Dendritic cell treated with granulocyte-macrophage colony-stimulating factor and Interleukin-4, amounts not matched to agents 40 ng/mL and 50 ng/mL, for 4 days (primary cell): ENCODE results near the gene NUP107.
"Not testable (repeated sequence)": the region's sequence is repeated elsewhere in the genome, so short reads cannot be mapped to it uniquely, and the experiment has no call there.

Experiments
- H3K27ac Mint-ChIP-seq: one replicate; pipeline ENCODE4 v1.8.0; 2022; ENCODE audit warnings: mild to moderate bottlenecking, mixed read lengths
- H3K27me3 Mint-ChIP-seq: one replicate; pipeline ENCODE4 v1.8.0; 2022; ENCODE audit warnings: mild to moderate bottlenecking, mixed read lengths
- H3K36me3 Mint-ChIP-seq: one replicate; pipeline ENCODE4 v1.8.0; 2022; ENCODE audit warnings: low read depth, mixed read lengths
- H3K4me1 Mint-ChIP-seq: one replicate; pipeline ENCODE4 v1.8.0; 2022; ENCODE audit warnings: low read depth, mixed read lengths
- H3K4me3 Mint-ChIP-seq: one replicate; pipeline ENCODE4 v1.8.0; 2022; ENCODE audit warnings: mild to moderate bottlenecking, moderate library complexity, mixed read lengths
- H3K9me3 Mint-ChIP-seq: one replicate; pipeline ENCODE4 v1.8.0; 2022; ENCODE audit warnings: mixed read lengths
- intact Hi-C: fragments of 100-400 bp; cut with micrococcal nuclease; formaldehyde crosslinking; loops from one replicate; pipeline ENCODE4 v1.15.0; 2022

NUP107 gene

DNA sequence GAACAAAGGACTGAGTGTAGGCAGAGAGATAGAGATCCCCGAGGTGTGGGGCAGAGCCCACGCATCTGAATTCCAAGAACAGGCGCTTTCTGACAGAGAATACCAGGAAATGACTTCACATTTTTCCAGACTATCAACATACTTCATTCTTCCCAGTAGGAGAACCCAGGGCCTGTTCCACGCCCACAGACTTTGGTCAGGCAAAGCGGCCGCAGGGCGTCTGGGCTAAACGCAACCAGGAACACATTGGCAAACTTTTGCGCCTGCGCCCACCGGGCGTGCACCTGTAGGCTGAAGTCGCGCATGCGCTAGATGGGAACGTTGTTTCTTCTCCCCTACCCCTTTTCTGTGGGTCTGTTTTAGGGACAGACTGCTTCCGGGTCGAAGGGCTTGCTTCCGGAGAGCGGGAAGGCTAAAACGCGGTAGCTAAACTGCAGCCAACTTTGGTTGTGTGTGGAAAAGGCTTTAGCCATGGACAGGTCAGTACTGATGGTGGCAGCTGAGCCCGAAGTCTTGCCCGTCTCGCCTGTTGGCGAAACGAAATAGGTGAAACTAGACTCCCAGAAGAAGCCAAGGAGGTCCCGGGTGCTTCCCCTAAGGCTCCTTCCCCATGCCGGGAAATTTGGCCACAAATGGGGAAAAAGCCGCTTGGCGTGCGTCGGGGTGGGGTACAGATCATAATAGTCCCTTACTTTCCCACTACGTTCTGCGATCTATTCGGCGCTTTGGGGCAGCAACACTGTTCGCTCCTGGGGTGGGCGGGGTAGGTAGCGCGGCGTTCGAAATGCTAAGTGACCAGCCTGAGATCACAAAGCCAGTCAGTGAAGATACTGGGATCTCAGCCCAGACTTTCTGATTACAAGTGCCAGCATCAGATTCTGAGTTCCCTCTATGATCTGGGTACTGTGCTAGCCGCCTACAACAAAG lies at the start of gene NUP107:
Gene NUP107 (plus strand): TSS at position 384 of the 927 bp plus-strand sequence. CDS start 88 bp downstream, at position 472.
- H3K4me3 Mint-ChIP-seq, result peak within 1 kb of the TSS; percentile 87
- no peaks in the 10 kb centered on the region for H3K27me3 Mint-ChIP-seq
- H3K36me3 Mint-ChIP-seq, result peaks cover 21% of the 10 kb centered on the region
- intact Hi-C loops, result loop anchor here (2.0 kb wide), 1 partner anchor 354 kb away; the partner anchor contains the start of gene MDM1
- no peaks in the 10 kb centered on the region for H3K9me3 Mint-ChIP-seq
- peaks cover 9% of the 10 kb centered on the region for H3K4me1 Mint-ChIP-seq
- peak within 1 kb of the TSS; percentile 88 for H3K27ac Mint-ChIP-seq

DNA sequence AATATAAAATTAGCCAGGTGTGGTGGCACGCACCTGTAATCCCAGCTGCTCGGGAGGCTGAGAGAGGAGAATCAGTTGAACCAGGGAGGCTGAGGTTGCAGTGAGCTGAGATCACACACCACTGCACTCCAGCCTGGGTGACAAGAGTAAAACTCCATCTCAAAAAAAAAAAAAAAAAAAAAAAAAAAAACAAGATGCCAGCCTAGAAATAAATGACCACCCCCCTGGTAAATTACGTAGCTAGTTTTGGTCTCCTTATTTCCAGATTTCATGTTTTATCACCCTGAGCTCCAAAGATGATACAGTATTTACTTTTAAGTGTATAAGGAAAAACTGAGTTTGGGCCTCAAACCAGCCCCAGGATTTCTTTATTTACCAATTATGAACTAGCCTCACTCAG lies 49.3 kb upstream of the NUP107 start:
- H3K27ac Mint-ChIP-seq, intact Hi-C loops, H3K4me3 Mint-ChIP-seq, H3K27me3 Mint-ChIP-seq, H3K9me3 Mint-ChIP-seq: not testable (repeated sequence)
- H3K36me3 Mint-ChIP-seq, result peaks cover 21% of the 10 kb centered on the region
- peaks cover 48% of the 10 kb centered on the region for H3K4me1 Mint-ChIP-seq

DNA sequence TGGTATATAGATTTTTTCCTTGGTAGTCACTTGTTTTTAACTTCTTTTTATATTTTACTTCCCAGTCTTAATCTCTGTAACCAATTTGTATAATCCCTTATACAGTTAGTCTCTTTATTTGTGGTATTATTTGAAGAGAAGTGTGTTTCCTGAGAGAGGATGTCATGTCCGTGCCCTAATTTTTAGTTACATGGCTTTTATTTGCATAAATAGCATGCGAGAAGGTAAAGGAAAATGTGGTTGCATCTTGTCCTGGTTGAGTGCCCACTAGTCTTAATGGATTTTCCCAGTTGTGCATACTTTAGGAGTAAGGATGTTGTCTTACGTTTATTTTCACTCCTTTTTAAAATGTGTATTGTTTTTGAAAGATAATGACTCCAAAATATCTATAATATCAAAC lies 48.6 kb upstream of the NUP107 start:
- no peak overlapping the region for H3K4me3 Mint-ChIP-seq
- intact Hi-C loops, result no loop called here
- peaks cover 45% of the 10 kb centered on the region for H3K4me1 Mint-ChIP-seq
- H3K27ac Mint-ChIP-seq, result no peak overlapping the region
- peaks cover 22% of the 10 kb centered on the region for H3K36me3 Mint-ChIP-seq
- no peaks in the 10 kb centered on the region for H3K9me3 Mint-ChIP-seq
- H3K27me3 Mint-ChIP-seq, result no peaks in the 10 kb centered on the region

DNA sequence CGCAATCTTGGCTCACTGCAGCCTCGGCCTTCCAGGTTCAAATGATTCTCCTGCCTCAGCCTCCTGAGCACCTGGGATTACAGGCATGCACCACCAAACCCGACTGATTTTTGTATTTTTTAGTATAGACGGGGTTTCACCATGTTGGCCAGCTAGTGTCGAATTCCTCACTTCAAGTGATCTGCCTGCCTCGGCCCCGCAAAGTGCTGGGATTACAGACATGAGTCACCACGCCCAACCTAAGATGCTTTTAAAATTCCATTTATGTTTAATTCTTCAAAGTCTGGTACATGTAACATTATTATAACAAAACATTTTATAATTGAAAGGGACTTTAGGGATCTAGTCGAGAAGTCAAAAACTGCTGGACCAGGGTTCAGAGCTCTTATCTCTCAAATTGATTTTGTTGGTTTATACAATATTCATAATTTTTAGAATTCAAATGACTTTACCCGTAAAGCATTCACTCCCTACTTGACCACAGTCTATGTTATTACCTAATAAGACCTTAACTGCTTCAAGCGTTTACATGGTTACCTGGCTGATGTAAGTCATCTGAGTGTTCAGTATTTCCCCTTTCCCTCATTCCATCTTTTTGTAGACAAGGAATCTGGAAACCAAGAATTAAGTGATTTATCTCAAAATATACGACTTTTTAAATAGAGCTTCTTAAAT lies 47.9 kb upstream of the NUP107 start:
- H3K27me3 Mint-ChIP-seq, result no peaks in the 10 kb centered on the region
- no peak overlapping the region for H3K27ac Mint-ChIP-seq

DNA sequence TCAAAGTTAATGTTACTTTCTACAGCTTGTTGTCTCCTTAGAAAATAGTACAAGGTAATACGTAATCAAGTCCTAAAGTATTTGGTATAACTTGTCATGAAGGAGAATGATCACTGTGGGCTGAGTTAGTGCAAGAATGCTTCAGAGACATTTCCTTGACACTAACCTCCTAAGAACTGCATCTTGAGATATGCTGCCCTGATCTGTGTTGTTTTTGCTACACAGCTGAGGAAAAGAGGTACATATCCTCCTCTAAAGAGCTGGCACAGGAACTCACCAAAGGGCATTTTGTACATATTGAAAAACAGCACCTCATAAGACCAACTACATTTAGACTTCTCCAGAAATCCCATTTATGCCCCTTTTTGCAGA lies 47.4 kb upstream of the NUP107 start:
- Mint-ChIP-seq H3K9me3 (no peaks in the 10 kb centered on the region), H3K4me1 (peaks cover 32% of the 10 kb centered on the region), H3K27ac (no peak overlapping the region), H3K27me3 (no peaks in the 10 kb centered on the region), H3K36me3 (peaks cover 26% of the 10 kb centered on the region), H3K4me3 (no peak overlapping the region)
- intact Hi-C loops, result no loop called here

More for the DNA sequence above, 47.9 kb upstream of the NUP107 start:
- Mint-ChIP-seq H3K4me3 (no peak overlapping the region), H3K9me3 (no peaks in the 10 kb centered on the region), H3K4me1 (peaks cover 38% of the 10 kb centered on the region), H3K36me3 (peaks cover 21% of the 10 kb centered on the region)
- intact Hi-C loops, result no loop called here

DNA sequence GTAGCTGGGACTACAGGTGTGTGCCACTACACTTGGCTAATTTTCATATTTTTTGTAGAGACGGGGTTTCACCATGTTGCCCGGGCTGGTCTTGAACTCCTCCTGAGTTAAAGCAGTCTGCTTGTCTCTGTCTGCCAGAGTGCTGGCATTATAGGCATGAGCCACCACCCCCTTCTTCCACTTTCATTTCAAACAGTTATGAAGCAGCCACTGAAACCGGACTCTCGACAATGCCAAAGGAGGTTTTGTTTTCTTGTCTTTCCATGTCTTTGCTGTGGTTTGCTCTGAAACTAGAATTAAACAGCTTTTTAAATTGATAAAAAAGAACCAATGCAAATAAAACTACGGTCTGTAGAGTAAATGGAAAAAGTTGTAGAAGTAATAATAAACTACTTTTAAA lies 45.6 kb upstream of the NUP107 start:
- intact Hi-C loops, result no loop called here
- Mint-ChIP-seq H3K27me3 (no peaks in the 10 kb centered on the region), H3K4me3 (no peak overlapping the region), H3K36me3 (peaks cover 40% of the 10 kb centered on the region), H3K27ac (no peak overlapping the region), H3K9me3 (no peaks in the 10 kb centered on the region), H3K4me1 (peaks cover 28% of the 10 kb centered on the region)

DNA sequence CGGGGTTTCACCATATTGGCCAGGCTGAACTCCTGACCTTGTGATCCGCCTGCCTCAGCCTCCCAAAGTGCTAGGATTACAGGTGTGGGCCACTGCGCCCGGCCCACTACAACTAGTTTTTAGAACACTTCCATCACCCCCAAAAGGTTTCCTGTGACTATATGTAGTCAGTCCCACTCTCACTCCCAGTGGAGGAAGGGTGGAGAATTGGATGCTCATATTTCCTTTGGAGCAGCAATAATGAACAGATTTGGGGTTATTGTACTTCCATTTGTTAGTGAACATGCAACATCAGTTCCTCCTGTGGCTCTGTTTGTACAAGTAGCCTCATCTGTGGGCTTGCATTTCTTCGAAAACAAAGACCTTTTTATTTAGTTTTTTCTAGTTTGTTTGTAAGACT lies 40.3 kb upstream of the NUP107 start:
- H3K9me3 Mint-ChIP-seq, result no peaks in the 10 kb centered on the region
- H3K36me3 Mint-ChIP-seq, result peaks cover 56% of the 10 kb centered on the region
- peaks cover 18% of the 10 kb centered on the region for H3K4me1 Mint-ChIP-seq
- H3K4me3 Mint-ChIP-seq, result no peak overlapping the region
- H3K27me3 Mint-ChIP-seq, result no peaks in the 10 kb centered on the region
- H3K27ac Mint-ChIP-seq, result no peak overlapping the region
- intact Hi-C loops, result no loop called here

DNA sequence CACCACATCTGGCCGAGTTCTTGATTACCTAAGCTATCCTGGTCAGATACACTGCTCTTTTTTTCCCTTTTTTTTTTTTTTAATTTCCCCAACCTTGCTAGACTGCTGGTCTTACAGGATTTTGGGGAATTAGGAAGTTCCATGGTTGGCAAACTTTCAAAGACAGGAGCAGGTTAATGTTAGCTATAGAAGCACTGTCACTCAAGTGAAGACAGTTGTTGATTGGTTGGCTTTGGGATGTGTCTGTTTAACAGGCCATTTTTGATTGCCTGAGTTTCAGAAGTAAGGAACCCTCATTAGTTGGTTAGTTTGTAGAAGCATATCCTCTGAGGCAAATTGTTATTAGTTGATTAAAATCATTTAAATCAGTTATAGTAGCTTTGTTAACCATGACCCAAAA lies 39.3 kb upstream of the NUP107 start:
- intact Hi-C loops, result no loop called here
- no peak overlapping the region for H3K4me3 Mint-ChIP-seq
- no peak overlapping the region for H3K27ac Mint-ChIP-seq
- H3K36me3 Mint-ChIP-seq, result peaks cover 62% of the 10 kb centered on the region
- H3K9me3 Mint-ChIP-seq, result no peaks in the 10 kb centered on the region
- H3K27me3 Mint-ChIP-seq, result no peaks in the 10 kb centered on the region
- H3K4me1 Mint-ChIP-seq, result peaks cover 15% of the 10 kb centered on the region

DNA sequence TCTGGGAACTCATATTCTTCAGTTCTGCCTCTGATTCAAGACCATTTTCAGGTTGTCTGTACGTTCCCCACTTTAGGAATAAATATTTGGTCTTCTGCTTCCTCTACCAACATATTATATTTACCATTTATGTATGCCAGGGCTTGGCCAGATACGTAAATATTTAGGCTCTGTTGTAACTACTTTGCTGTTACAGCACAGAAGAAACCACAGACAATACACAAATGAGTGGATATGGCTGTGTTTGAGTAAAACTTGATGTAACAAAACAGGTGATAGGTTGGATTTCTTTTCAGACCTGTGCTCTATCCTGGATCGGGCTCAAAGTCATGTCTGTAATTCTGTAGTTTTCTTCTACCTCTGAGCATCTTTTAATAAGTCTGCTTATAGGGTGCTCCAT lies 38.6 kb upstream of the NUP107 start:
- peaks cover 12% of the 10 kb centered on the region for H3K4me1 Mint-ChIP-seq
- no peaks in the 10 kb centered on the region for H3K9me3 Mint-ChIP-seq
- H3K27me3 Mint-ChIP-seq, result no peaks in the 10 kb centered on the region
- H3K36me3 Mint-ChIP-seq, result peaks cover 65% of the 10 kb centered on the region
- no peak overlapping the region for H3K4me3 Mint-ChIP-seq
- intact Hi-C loops, result no loop called here
- no peak overlapping the region for H3K27ac Mint-ChIP-seq

DNA sequence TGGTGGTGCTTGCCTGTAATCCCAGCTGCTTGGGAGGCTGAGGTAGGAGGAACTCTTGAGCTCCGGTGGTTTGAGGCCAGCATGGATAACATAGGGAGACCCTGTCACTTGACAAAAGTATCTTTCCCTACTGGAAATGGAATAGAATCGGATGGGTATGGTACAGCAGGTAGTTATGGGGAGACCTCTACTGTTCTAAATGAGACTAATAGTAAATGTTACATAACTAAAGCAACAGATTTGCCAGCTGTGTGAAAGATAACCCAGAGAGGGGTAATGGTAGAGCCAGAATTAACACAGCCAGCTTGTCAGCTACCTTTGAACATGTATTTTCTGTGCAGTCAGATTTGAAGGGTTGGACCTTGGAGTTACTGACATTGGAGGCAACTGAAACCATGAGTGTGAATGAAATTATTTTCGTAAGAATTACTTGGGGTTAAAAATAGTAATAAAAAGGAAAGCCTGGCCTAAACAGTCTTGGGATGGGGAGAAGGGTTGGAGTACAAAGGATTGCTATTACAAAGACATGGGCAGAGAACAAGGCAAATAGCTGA lies 21.7 kb upstream of the NUP107 start:
- Mint-ChIP-seq H3K4me3 (no peak overlapping the region), H3K27me3 (no peaks in the 10 kb centered on the region), H3K27ac (no peak overlapping the region), H3K36me3 (peaks cover 44% of the 10 kb centered on the region), H3K9me3 (no peaks in the 10 kb centered on the region), H3K4me1 (peaks cover 5% of the 10 kb centered on the region)
- intact Hi-C loops, result no loop called here

DNA sequence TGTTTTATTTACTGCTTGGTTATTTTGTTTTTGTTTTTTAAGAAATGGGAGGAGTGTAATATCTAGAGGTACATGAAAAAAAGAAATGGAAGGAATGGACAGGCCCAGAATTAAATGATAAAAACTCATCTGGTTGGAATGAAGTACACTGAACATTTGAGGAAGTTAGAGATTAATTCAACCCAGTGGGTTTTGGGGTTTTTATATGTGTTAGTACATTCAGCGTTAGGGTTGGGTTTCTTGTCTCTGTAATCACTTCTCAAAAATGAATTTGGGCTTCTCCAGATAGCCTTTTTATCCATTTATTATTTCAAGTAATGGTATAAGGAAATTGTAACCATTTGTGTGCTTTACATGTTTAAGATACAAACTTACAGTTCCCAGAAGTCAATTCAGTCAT lies 19.5 kb upstream of the NUP107 start:
- Mint-ChIP-seq H3K36me3 (peaks cover 33% of the 10 kb centered on the region), H3K4me1 (peaks cover 11% of the 10 kb centered on the region), H3K9me3 (no peaks in the 10 kb centered on the region), H3K4me3 (no peak overlapping the region), H3K27ac (no peak overlapping the region), H3K27me3 (no peaks in the 10 kb centered on the region)
- intact Hi-C loops, result no loop called here

DNA sequence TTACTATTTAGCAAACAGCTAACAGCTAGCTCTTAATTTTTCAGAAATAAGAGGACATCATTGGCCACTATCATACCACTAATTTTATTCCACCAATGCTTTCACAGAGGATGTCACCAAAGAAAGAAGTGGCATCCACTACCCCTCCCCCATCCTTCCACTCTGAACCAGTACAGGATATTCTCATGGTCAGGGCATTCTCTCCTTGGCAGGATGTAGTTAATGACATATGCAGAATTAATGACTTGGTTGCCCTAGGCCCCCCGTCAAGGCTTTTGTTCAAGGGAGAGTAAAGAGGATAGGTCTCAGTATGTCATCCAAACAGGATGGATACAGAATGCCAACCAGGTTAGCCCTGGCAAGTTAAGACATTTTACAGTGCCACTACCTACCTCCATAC lies 18.9 kb upstream of the NUP107 start:
- Mint-ChIP-seq H3K4me3 (no peak overlapping the region), H3K9me3 (no peaks in the 10 kb centered on the region), H3K27me3 (no peaks in the 10 kb centered on the region), H3K27ac (no peak overlapping the region), H3K4me1 (peaks cover 11% of the 10 kb centered on the region), H3K36me3 (peaks cover 28% of the 10 kb centered on the region)
- intact Hi-C loops, result no loop called here

DNA sequence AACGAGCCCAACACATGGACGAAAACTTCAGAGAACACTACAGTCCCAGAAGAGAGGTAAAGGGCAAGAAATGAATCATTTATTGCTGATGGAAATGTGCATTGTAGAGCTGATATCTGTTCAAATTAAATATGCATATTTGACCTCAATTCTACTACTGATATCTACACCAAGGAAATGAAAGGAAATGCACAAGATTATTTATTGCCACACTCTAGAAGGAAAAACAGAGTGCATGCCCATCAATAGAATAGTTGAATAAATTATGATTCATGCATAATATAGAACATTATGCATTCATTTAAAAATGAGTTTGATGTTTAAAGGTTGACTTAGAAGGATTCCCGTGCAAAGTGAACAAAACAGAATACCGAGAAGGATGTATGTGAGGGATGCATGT lies 15.6 kb upstream of the NUP107 start:
- Mint-ChIP-seq H3K4me3 (no peak overlapping the region), H3K4me1 (peaks cover 15% of the 10 kb centered on the region), H3K27ac (no peak overlapping the region), H3K36me3 (peaks cover 6% of the 10 kb centered on the region), H3K27me3 (no peaks in the 10 kb centered on the region), H3K9me3 (no peaks in the 10 kb centered on the region)
- intact Hi-C loops, result no loop called here

DNA sequence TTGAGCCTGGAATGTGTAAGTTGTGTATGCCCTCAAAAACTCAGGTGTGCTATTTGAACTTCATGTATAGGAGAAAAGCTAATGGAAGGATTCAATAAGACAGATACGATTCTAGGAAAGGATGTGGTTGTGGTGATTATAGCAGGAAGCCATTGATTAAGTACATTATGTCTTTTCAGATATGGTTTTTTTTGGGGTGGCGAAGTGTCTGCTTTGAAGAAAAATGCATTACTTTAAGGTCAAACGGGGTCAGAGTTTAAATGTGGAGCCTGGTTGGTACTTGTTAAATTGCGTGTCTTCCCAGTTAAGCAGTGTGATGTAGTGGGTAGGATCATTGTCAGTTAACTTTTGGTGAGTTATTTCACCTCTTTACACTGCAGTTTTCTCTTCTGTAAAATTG lies 13.0 kb upstream of the NUP107 start:
- peaks cover 14% of the 10 kb centered on the region for H3K4me1 Mint-ChIP-seq
- no peak overlapping the region for H3K4me3 Mint-ChIP-seq
- intact Hi-C loops, result no loop called here
- H3K36me3 Mint-ChIP-seq, result no peaks in the 10 kb centered on the region
- H3K27me3 Mint-ChIP-seq, result no peaks in the 10 kb centered on the region
- H3K27ac Mint-ChIP-seq, result no peak overlapping the region
- H3K9me3 Mint-ChIP-seq, result no peaks in the 10 kb centered on the region
